Mammary epithelial cell (primary cell): ENCODE measurements around the gene MED14.

ENCODE experiments used
- EZH2 ChIP-seq: IDR thresholded peaks from 2 replicates; pipeline ENCODE4 v1.6.1; 2012; ENCODE audit warnings: low read length, inconsistent platforms, borderline replicate concordance
- TF ChIP-seq, protein P1 (sequence below), 2 donors: IDR thresholded peaks in 1 of 2; conservative IDR thresholded peaks in 1 of 2; 2 replicates each; pipeline ENCODE4 v1.5.1; 2011 to 2012; ENCODE audit warnings: inconsistent platforms in 2 of 2, low read length in 2 of 2, mild to moderate bottlenecking in 2 of 2, control low read depth in 1 of 2, low read depth in 1 of 2; ENCODE audit not compliant: insufficient read depth in 1 of 2; ENCODE audit errors: extremely low read depth in 1 of 2

GRCh38 chrX:40622479-40623138 is 112.7 kb downstream of the MED14 start:
- TF ChIP-seq, protein P1, sequence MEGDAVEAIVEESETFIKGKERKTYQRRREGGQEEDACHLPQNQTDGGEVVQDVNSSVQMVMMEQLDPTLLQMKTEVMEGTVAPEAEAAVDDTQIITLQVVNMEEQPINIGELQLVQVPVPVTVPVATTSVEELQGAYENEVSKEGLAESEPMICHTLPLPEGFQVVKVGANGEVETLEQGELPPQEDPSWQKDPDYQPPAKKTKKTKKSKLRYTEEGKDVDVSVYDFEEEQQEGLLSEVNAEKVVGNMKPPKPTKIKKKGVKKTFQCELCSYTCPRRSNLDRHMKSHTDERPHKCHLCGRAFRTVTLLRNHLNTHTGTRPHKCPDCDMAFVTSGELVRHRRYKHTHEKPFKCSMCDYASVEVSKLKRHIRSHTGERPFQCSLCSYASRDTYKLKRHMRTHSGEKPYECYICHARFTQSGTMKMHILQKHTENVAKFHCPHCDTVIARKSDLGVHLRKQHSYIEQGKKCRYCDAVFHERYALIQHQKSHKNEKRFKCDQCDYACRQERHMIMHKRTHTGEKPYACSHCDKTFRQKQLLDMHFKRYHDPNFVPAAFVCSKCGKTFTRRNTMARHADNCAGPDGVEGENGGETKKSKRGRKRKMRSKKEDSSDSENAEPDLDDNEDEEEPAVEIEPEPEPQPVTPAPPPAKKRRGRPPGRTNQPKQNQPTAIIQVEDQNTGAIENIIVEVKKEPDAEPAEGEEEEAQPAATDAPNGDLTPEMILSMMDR (conservative IDR thresholded peaks at IDR 0.05 in 1 of 2, IDR thresholded peaks at IDR 0.05 in 1 of 2; ENCODE audit: extremely low read depth in 1 of 2, insufficient read depth in 1 of 2, low read depth in 1 of 2, low read length in 2 of 2): no peak
- no peak for TF ChIP-seq EZH2
